GM23338 (cell line): ENCODE results near the gene ACTL6B. TPM values are rescaled to one million over a fixed set of nuclear protein-coding genes. Genes with fewer than 3 reads are reported as not detected.

Experiments used
- ATAC-seq: fragments of 200-7000 bp; cut with Tn5 transposase; 3 replicates; pipeline ENCODE4 v1.9.1; 2020
- DNase-seq: peaks from one replicate; pipeline ENCODE4 v3.0.0-alpha.2; 2015; ENCODE audit warnings: low spot score
- H2AFZ ChIP-seq: fragments of 200-600 bp; sonication (generic); 2 replicates; pipeline ENCODE4 v1.8.0; 2016; ENCODE audit warnings: antibody characterized with exemption, mild to moderate bottlenecking, moderate library complexity
- H3F3A ChIP-seq: fragments of 200-600 bp; sonication (generic); replicated peaks from 2 replicates; pipeline ENCODE4 v1.8.0; 2017; ENCODE audit warnings: antibody characterized with exemption, mixed run types, low read depth
- H3K27ac ChIP-seq: fragments of 200-600 bp; sonication (generic); 2 replicates; pipeline ENCODE4 v1.6.1; 2016; ENCODE audit warnings: low read depth
- H3K27me3 ChIP-seq: fragments of 200-600 bp; sonication (generic); 2 replicates; pipeline ENCODE4 v1.8.0; 2016; ENCODE audit warnings: mild to moderate bottlenecking, mixed run types, moderate library complexity; ENCODE audit not compliant: insufficient read depth
- H3K36me3 ChIP-seq: fragments of 200-600 bp; sonication (generic); 2 replicates; pipeline ENCODE4 v1.8.0; 2016; ENCODE audit warnings: mild to moderate bottlenecking; ENCODE audit not compliant: insufficient read depth
- H3K4me1 ChIP-seq: fragments of 200-600 bp; sonication (generic); 2 replicates; pipeline ENCODE4 v1.8.0; 2016; ENCODE audit warnings: mild to moderate bottlenecking, moderate library complexity; ENCODE audit not compliant: insufficient read depth
- H3K4me2 ChIP-seq: fragments of 200-600 bp; sonication (generic); 2 replicates; pipeline ENCODE4 v1.7.1; 2017; ENCODE audit warnings: mixed run types
- H3K4me3 ChIP-seq: fragments of 200-600 bp; sonication (generic); 2 replicates; pipeline ENCODE4 v1.6.1; 2016; ENCODE audit warnings: mixed run types
- H3K79me2 ChIP-seq: fragments of 200-600 bp; sonication (generic); replicated peaks from 2 replicates; pipeline ENCODE4 v1.8.0; 2017; ENCODE audit warnings: mild to moderate bottlenecking; ENCODE audit not compliant: insufficient read depth
- H3K9me2 ChIP-seq: fragments of 200-600 bp; sonication (generic); 2 replicates; pipeline ENCODE4 v1.8.0; 2017; ENCODE audit not compliant: insufficient read depth
- H4K20me1 ChIP-seq: fragments of 200-600 bp; sonication (generic); replicated peaks from 2 replicates; pipeline ENCODE4 v1.8.0; 2017; ENCODE audit warnings: mild to moderate bottlenecking; ENCODE audit not compliant: insufficient read depth
- H3K27ac Mint-ChIP-seq: 2 replicates; pipeline ENCODE4 v1.8.0; 2020; ENCODE audit warnings: inconsistent platforms, mild to moderate bottlenecking, moderate library complexity, mixed read lengths
- H3K27me3 Mint-ChIP-seq: 3 replicates; pipeline ENCODE4 v1.8.0; 2022; ENCODE audit warnings: low read depth, mild to moderate bottlenecking, moderate library complexity, mixed read lengths, inconsistent platforms; ENCODE audit not compliant: insufficient read depth, poor library complexity
- H3K36me3 Mint-ChIP-seq: 3 replicates; pipeline ENCODE4 v1.8.0; 2021; ENCODE audit warnings: low read depth, mild to moderate bottlenecking, inconsistent platforms, moderate library complexity, mixed read lengths
- H3K4me1 Mint-ChIP-seq: 3 replicates; pipeline ENCODE4 v1.8.0; 2020; ENCODE audit warnings: mild to moderate bottlenecking, inconsistent platforms, mixed read lengths
- H3K4me3 Mint-ChIP-seq: 3 replicates; pipeline ENCODE4 v1.8.0; 2021; ENCODE audit warnings: moderate library complexity, mild to moderate bottlenecking, inconsistent platforms, mixed read lengths
- H3K9me3 Mint-ChIP-seq: 3 replicates; pipeline ENCODE4 v1.8.0; 2020; ENCODE audit warnings: moderate library complexity, mild to moderate bottlenecking, inconsistent platforms, mixed read lengths
- CREB1 ChIP-seq: fragments of 250-450 bp; sonication (Bioruptor Pico); IDR thresholded peaks from 2 replicates; pipeline ENCODE4 v1.5.0; 2020; ENCODE audit warnings: low read depth, mild to moderate bottlenecking, moderate library complexity
- EZH2 ChIP-seq: fragments of 200-600 bp; sonication (generic); IDR thresholded peaks from one replicate; pipeline ENCODE4 v1.8.0; 2017; ENCODE audit warnings: antibody characterized with exemption, mild to moderate bottlenecking, low read depth; ENCODE audit not compliant: unreplicated experiment
- EZH2phosphoT487 ChIP-seq: fragments of 200-600 bp; sonication (generic); IDR thresholded peaks from one replicate; pipeline ENCODE4 v1.8.1; 2018; ENCODE audit warnings: antibody characterized with exemption; ENCODE audit not compliant: unreplicated experiment
- JUNB ChIP-seq: IDR thresholded peaks from one replicate; pipeline ENCODE4 v1.6.1; 2016; ENCODE audit warnings: antibody characterized with exemption; ENCODE audit not compliant: unreplicated experiment
- NANOG ChIP-seq: IDR thresholded peaks from 2 replicates; pipeline ENCODE4 v1.6.1; 2016; ENCODE audit warnings: antibody characterized with exemption, borderline replicate concordance
- POLR2AphosphoS5 ChIP-seq: IDR thresholded peaks from 2 replicates; pipeline ENCODE4 v1.6.1; 2016; ENCODE audit warnings: antibody characterized with exemption, low read depth
- STAT1 ChIP-seq: IDR thresholded peaks from one replicate; pipeline ENCODE4 v1.6.1; 2016; ENCODE audit warnings: antibody characterized with exemption; ENCODE audit not compliant: unreplicated experiment
- ZNF114 ChIP-seq: fragments of 250-450 bp; sonication (Bioruptor Pico); IDR thresholded peaks from 2 replicates; pipeline ENCODE4 v1.5.0; 2020; ENCODE audit warnings: mild to moderate bottlenecking, moderate library complexity
- ZNF331 ChIP-seq: fragments of 250-450 bp; sonication (Bioruptor Pico); IDR thresholded peaks from 2 replicates; pipeline ENCODE4 v1.5.0; 2020; ENCODE audit warnings: low read depth, mild to moderate bottlenecking, moderate library complexity
- polyA plus RNA-seq: library from polyadenylated mRNA; unstranded; fragments of >200 nt; fragmentation: Nextera tagmentation; extraction: Ambion mirVana; gene quantifications from 2 replicates; pipeline ENCODE4 v1.2.1, GENCODE V29; 2016
- total RNA-seq: library from RNA; depleted of rRNA; stranded (reverse); fragments of >200 nt; shearing (Covaris generic); gene quantifications from 2 replicates; pipeline ENCODE4 v1.2.3, GENCODE V29; 2014
- TF ChIP-seq, protein P1 (sequence below): fragments of 250-450 bp; sonication (Bioruptor Pico); IDR thresholded peaks from 2 replicates; pipeline ENCODE4 v1.5.0; 2020; ENCODE audit warnings: mild to moderate bottlenecking, moderate library complexity
- TF ChIP-seq, protein P2 (sequence below): IDR thresholded peaks from one replicate; pipeline ENCODE4 v1.6.1; 2018; ENCODE audit warnings: antibody characterized with exemption; ENCODE audit not compliant: unreplicated experiment
- TF ChIP-seq, protein P3 (sequence below): IDR thresholded peaks from 2 replicates; pipeline ENCODE4 v1.6.1; 2016; ENCODE audit warnings: antibody characterized with exemption
- TF ChIP-seq, protein P4 (sequence below), 2 experiments: fragments of 200-600 bp in 1 of 2; sonication (generic) in 1 of 2; conservative IDR thresholded peaks; 2 replicates each; pipeline versions ENCODE4 v1.5.1 to v1.6.1; 2016 to 2017; ENCODE audit warnings: antibody characterized with exemption in 2 of 2, low read depth in 2 of 2, mild to moderate bottlenecking in 2 of 2, moderate library complexity in 1 of 2

Gene ACTL6B
- total and polyA plus RNA-seq, 2 experiments from 2014 or later: 0.69 to 2.5 TPM

DNA sequence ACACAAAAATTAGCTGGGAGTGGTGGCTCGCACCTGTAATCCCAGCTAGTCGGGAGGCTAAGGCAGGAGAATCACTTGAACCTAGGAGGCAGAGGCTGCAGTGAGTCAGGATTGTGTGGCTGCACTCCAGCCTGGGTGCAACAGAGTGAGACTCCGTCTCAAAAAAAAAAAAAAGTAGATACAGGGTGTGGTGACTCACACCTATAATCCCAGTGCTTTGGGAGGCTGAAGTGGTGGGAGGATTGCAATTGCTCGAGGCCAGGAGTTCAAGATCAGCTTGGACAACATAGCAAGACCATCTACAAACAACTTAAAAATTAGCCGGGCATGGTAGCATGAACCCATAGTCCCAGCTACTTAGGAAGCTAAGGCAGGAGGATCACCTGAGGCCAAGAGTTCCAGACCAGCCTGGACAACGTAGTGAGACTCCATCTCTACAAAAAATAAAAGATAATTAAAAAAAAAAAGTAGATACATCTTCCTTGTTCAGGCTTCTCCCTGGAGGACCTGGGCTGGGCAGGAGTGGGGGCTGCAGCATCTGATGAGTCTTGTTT lies 41.9 kb downstream of the ACTL6B start:
- H3F3A ChIP-seq: peaks cover 5% of the 10 kb centered on the region; the same call in 1 of the 2 replicates
- Mint-ChIP-seq H3K36me3 (peaks cover 5% of the 10 kb centered on the region), H3K27me3 (peaks cover 15% of the 10 kb centered on the region), H3K9me3 (no peaks in the 10 kb centered on the region), H3K4me3 (no peak overlapping the region), H3K27ac (no peak overlapping the region), H3K4me1 (no peaks in the 10 kb centered on the region; the same call in 1 of the 3 replicates)
- H3K9me2 ChIP-seq: no peaks in the 10 kb centered on the region
- DNase-seq (no peak), ATAC-seq (no peak)
- no peaks in the 10 kb centered on the region for H3K79me2 ChIP-seq
- no peak for TF ChIP-seq EZH2phosphoT487
- TF ChIP-seq, protein P1, sequence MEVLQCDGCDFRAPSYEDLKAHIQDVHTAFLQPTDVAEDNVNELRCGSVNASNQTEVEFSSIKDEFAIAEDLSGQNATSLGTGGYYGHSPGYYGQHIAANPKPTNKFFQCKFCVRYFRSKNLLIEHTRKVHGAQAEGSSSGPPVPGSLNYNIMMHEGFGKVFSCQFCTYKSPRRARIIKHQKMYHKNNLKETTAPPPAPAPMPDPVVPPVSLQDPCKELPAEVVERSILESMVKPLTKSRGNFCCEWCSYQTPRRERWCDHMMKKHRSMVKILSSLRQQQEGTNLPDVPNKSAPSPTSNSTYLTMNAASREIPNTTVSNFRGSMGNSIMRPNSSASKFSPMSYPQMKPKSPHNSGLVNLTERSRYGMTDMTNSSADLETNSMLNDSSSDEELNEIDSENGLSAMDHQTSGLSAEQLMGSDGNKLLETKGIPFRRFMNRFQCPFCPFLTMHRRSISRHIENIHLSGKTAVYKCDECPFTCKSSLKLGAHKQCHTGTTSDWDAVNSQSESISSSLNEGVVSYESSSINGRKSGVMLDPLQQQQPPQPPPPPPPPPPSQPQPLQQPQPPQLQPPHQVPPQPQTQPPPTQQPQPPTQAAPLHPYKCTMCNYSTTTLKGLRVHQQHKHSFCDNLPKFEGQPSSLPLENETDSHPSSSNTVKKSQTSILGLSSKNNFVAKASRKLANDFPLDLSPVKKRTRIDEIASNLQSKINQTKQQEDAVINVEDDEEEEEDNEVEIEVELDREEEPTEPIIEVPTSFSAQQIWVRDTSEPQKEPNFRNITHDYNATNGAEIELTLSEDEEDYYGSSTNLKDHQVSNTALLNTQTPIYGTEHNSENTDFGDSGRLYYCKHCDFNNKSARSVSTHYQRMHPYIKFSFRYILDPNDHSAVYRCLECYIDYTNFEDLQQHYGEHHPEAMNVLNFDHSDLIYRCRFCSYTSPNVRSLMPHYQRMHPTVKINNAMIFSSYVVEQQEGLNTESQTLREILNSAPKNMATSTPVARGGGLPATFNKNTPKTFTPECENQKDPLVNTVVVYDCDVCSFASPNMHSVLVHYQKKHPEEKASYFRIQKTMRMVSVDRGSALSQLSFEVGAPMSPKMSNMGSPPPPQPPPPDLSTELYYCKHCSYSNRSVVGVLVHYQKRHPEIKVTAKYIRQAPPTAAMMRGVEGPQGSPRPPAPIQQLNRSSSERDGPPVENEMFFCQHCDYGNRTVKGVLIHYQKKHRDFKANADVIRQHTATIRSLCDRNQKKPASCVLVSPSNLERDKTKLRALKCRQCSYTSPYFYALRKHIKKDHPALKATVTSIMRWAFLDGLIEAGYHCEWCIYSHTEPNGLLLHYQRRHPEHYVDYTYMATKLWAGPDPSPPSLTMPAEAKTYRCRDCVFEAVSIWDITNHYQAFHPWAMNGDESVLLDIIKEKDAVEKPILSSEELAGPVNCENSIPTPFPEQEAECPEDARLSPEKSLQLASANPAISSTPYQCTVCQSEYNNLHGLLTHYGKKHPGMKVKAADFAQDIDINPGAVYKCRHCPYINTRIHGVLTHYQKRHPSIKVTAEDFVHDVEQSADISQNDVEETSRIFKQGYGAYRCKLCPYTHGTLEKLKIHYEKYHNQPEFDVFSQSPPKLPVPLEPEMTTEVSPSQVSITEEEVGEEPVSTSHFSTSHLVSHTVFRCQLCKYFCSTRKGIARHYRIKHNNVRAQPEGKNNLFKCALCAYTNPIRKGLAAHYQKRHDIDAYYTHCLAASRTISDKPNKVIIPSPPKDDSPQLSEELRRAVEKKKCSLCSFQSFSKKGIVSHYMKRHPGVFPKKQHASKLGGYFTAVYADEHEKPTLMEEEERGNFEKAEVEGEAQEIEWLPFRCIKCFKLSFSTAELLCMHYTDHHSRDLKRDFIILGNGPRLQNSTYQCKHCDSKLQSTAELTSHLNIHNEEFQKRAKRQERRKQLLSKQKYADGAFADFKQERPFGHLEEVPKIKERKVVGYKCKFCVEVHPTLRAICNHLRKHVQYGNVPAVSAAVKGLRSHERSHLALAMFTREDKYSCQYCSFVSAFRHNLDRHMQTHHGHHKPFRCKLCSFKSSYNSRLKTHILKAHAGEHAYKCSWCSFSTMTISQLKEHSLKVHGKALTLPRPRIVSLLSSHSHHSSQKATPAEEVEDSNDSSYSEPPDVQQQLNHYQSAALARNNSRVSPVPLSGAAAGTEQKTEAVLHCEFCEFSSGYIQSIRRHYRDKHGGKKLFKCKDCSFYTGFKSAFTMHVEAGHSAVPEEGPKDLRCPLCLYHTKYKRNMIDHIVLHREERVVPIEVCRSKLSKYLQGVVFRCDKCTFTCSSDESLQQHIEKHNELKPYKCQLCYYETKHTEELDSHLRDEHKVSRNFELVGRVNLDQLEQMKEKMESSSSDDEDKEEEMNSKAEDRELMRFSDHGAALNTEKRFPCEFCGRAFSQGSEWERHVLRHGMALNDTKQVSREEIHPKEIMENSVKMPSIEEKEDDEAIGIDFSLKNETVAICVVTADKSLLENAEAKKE: no peak
- TF ChIP-seq, protein P2, sequence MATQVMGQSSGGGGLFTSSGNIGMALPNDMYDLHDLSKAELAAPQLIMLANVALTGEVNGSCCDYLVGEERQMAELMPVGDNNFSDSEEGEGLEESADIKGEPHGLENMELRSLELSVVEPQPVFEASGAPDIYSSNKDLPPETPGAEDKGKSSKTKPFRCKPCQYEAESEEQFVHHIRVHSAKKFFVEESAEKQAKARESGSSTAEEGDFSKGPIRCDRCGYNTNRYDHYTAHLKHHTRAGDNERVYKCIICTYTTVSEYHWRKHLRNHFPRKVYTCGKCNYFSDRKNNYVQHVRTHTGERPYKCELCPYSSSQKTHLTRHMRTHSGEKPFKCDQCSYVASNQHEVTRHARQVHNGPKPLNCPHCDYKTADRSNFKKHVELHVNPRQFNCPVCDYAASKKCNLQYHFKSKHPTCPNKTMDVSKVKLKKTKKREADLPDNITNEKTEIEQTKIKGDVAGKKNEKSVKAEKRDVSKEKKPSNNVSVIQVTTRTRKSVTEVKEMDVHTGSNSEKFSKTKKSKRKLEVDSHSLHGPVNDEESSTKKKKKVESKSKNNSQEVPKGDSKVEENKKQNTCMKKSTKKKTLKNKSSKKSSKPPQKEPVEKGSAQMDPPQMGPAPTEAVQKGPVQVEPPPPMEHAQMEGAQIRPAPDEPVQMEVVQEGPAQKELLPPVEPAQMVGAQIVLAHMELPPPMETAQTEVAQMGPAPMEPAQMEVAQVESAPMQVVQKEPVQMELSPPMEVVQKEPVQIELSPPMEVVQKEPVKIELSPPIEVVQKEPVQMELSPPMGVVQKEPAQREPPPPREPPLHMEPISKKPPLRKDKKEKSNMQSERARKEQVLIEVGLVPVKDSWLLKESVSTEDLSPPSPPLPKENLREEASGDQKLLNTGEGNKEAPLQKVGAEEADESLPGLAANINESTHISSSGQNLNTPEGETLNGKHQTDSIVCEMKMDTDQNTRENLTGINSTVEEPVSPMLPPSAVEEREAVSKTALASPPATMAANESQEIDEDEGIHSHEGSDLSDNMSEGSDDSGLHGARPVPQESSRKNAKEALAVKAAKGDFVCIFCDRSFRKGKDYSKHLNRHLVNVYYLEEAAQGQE: no peak
- no peak for TF ChIP-seq JUNB
- no peak for TF ChIP-seq POLR2AphosphoS5
- TF ChIP-seq STAT1: no peak
- no peak for TF ChIP-seq CREB1
- TF ChIP-seq, protein P3, sequence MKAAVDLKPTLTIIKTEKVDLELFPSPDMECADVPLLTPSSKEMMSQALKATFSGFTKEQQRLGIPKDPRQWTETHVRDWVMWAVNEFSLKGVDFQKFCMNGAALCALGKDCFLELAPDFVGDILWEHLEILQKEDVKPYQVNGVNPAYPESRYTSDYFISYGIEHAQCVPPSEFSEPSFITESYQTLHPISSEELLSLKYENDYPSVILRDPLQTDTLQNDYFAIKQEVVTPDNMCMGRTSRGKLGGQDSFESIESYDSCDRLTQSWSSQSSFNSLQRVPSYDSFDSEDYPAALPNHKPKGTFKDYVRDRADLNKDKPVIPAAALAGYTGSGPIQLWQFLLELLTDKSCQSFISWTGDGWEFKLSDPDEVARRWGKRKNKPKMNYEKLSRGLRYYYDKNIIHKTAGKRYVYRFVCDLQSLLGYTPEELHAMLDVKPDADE: no peak
- TF ChIP-seq EZH2: no peak
- no peak for TF ChIP-seq ZNF114 (CRISPR knock-in tag)
- TF ChIP-seq ZNF331 (CRISPR knock-in tag): no peak
- TF ChIP-seq NANOG: no peak
- TF ChIP-seq, protein P4, sequence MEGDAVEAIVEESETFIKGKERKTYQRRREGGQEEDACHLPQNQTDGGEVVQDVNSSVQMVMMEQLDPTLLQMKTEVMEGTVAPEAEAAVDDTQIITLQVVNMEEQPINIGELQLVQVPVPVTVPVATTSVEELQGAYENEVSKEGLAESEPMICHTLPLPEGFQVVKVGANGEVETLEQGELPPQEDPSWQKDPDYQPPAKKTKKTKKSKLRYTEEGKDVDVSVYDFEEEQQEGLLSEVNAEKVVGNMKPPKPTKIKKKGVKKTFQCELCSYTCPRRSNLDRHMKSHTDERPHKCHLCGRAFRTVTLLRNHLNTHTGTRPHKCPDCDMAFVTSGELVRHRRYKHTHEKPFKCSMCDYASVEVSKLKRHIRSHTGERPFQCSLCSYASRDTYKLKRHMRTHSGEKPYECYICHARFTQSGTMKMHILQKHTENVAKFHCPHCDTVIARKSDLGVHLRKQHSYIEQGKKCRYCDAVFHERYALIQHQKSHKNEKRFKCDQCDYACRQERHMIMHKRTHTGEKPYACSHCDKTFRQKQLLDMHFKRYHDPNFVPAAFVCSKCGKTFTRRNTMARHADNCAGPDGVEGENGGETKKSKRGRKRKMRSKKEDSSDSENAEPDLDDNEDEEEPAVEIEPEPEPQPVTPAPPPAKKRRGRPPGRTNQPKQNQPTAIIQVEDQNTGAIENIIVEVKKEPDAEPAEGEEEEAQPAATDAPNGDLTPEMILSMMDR (conservative IDR thresholded peaks at IDR 0.05; ENCODE audit: low read depth in 2 of 2): no peak
- H3K4me3 ChIP-seq: no peak overlapping the region
- H3K4me2 ChIP-seq: no peak overlapping the region
- H3K27me3 ChIP-seq: no peaks in the 10 kb centered on the region
- peaks cover 3% of the 10 kb centered on the region; the same call in 1 of the 2 replicates for H3K4me1 ChIP-seq
- H2AFZ ChIP-seq: no peak overlapping the region
- no peaks in the 10 kb centered on the region for H4K20me1 ChIP-seq
- peaks cover 3% of the 10 kb centered on the region; the same call in 1 of the 2 replicates for H3K36me3 ChIP-seq
- no peak overlapping the region for H3K27ac ChIP-seq
